ENCODE measurements around the gene SLC25A41.
A peak's percentile ranks its signal among the peaks of the same experiment; 100 is the strongest.
"Not testable (repeated sequence)": the region's sequence is repeated elsewhere in the genome, so short reads cannot be mapped to it uniquely, and the experiment has no call there.

SLC25A41 gene

GRCh38 chr19:6459262-6460098 lies 25.9 kb upstream of the SLC25A41 start, which contains the start of gene SLC25A23:
Gene SLC25A23 (minus strand): TSS chr19:6459792. CDS start chr19:6459628, 164 bp downstream.
- peak; percentile 25 for DNase-seq

- DNase-seq = no peak
Measured at GRCh38 chr19:6458695-6459261, 25.2 kb upstream of the SLC25A41 start.

DNA sequence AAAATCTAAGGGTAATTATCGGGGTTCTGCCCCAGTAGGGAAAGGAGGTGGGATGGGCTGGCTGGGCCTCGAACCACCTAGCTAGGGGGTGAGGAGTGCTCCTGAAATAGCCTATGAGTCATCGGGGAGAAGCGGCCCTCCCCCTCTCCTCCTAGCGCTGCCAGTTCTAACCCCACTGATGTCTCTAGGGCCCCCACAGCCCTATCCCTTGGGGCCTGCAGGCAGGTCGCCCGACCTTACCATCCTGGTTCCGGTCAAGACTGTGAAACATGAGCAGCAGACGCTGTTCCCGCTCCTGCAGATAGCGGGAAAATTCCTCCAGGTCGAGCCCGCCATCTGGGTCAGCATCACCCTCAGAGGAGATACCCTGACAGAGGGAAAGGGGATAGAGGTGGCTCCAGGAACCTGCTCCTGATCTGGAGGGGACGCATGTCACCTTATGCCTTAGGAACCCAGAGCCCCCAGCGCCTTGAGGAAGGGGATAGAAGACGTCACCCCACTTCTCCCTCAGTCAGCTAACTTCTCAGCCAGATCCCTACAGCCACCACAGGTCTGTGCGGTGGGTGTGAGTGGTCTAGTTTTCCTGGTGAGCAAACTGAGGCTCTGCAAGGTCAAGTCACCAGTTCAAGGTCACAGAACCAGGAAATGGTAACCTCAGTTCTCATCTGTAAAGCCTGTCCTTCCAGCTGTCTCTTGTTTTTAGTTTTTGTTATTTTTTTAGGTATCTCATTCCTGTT lies 24.6 kb upstream of the SLC25A41 start:
- DNase-seq = no peak

GRCh38 chr19:6455924-6456323 lies 22.4 kb upstream of the SLC25A41 start:
- DNase-seq = no peak

DNA sequence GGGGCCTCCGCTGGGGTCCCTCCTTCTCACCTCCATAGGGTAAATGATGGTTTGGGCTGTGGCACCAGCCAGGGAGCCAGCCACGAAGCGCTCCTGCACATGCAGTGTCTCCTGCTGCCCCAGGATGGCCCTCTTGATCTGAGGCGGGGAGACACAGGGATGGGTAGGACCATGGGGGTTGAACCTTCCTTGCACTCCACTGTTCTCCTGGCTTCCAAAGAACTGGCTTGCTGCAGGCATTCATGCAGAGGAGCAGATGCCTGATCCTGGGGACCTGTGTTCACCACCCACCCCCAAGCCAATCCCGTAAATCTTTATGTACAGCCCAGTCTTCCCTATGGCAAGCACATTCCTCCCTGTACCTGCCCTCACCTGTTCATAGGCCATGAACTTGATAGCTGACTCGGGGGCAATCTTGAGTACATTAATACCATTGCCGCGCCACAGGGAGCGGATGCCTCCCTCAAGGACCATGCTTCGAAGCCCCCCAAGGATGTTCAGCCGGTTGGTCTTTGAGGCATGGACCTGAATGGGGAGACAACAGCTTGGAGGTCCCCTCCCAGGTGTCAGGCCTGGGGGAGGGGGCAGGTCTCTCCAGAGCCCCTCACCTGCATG lies 20.5 kb upstream of the SLC25A41 start:
- DNase-seq = no peak

DNA sequence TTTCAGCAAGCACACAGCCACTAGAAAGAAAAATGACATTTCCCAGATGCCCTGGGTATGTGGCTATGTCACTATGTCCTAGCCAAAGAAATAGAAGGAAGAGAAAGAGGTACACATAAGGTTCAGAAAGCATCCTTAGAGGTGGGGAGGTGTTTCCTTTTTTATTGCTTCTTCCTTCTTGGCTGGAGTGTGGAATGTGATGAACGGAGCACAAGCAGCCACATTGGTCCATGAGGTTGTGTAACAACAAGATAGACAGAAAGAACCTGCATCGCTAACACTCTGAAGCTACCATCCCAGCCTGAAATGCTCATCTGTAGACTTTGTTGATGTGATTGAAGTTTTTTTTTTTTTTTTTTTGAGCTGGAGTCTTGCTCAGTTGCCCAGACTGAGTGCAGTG lies 19.3 kb upstream of the SLC25A41 start:
- DNase-seq = no peak

GRCh38 chr19:6452223-6452614 lies 18.7 kb upstream of the SLC25A41 start:
- no peak for DNase-seq

DNA sequence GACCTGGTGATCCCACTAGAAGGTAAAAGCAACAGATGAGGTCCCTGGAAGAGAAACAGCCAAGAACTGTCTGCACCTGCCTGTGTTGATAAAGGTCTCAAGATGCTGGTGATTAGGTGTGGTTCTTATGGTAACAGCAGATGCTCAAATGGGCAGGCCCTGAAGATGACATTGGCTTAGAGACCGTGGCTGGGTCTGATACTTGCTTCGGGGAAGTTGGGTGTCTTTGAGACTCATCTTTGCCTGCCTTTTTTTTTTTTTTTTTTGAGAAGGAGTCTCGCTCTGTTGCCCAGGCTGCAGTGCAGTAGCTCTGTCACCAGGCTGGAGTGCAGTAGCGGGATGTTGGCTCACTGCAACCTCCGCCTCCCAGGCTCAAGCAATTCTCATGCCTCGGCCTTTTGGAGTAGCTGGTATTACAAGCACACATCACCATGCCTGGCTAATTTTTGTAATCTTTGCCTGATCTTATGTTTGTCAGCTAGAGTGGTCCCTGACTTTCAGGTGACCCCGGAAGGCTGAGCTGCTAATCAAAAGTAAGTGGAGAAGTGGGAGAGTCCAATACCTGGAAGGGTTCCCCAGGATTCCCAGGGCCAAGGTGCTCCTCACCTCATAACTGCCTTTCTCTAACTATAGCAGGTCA lies 18.1 kb upstream of the SLC25A41 start:
- no peak for DNase-seq

- no peak for DNase-seq
Measured at GRCh38 chr19:6450166-6450565, 16.6 kb upstream of the SLC25A41 start.

DNA sequence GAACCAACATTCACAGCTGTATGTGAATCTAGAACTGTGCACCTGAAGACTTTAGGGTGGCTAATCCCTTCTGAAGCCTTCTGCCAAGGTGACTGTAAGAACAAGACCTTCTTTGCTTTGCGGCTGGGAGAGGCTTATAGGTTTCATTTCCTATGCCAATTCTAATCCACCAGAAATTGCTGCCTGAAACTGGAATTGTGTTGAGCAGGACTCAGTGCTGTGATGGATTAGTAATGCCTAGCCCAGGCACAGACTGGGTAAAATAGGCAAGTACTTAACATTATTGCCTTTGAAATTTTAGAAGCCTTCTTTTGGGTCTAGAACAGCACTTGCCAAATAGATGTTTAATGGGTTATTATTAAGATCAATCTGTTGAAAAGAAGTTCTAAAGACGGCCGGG lies 14.5 kb upstream of the SLC25A41 start:
- no peak for DNase-seq

GRCh38 chr19:6446452-6446851 lies 12.9 kb upstream of the SLC25A41 start:
- DNase-seq = no peak

DNA sequence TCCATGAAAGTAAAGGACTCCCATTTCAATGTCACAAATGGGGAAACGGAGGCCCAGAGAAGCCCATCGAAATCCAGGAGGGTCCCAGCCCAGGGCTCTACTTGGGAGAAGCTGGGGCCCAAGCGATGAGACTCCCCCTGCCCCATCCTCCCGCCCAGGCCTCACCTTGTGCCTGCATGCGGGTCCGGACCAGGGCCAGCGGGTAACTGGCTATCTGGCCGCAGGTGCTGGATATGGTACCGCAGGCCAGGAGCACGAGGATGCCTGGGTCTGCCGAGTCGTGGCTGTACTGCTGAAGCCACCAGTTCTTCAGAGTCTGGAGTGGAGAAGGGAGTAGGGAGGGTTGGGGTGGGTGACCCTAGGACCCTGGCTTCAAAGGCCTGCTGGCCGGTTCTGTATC lies 10.4 kb upstream of the SLC25A41 start:
- DNase-seq = no peak

DNA sequence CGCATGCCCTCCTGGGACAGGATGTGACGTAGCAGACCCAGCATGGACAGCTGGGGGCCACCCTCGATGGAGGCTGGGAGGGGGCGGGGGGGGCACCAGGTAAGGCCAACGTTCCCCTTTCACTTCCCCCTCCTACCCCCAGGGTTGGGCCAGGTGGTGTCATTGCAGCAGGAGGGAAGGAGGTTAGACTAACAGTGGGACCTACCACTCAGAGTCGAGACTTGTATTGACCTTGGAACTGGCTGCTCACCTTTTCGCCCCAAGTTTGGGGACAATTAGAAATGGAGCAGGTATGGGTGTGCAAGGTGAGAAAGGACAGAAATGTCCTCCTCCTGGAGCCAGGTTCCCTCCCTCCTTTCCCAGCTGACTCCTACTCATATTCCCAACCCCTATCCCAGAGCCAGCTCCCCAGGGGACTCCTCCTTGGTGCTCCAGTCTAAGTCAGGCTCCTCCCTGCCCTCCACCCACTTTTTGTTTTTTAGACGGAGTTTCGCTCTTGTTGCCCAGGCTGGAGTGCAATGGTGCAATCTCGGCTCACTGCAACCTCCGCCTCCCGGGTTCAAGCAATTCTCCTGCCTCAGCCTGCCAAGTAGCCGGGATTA lies 8.6 kb upstream of the SLC25A41 start:
- no peak for DNase-seq

GRCh38 chr19:6440905-6441304 lies 7.3 kb upstream of the SLC25A41 start:
- no peak for DNase-seq

DNA sequence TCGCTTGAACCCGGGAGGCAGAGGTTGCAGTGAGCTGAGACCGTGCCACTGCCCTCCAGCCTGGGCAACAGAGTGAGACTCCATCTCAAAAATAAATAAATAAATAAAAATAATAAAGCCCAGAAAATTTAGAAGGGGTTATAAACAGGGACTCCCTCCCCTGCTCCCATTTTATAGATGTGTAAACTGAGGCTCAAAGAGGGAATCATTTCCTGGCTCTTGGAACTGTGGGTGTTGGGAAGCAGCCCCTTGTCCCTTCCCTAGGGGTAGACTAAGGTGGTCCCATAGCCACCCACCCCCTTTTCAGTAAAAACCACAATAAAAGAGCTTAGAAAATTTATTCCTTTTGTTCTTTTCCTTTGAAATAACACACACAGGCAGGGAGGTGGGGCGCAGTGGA lies 6.2 kb upstream of the SLC25A41 start:
- DNase-seq = no peak

DNA sequence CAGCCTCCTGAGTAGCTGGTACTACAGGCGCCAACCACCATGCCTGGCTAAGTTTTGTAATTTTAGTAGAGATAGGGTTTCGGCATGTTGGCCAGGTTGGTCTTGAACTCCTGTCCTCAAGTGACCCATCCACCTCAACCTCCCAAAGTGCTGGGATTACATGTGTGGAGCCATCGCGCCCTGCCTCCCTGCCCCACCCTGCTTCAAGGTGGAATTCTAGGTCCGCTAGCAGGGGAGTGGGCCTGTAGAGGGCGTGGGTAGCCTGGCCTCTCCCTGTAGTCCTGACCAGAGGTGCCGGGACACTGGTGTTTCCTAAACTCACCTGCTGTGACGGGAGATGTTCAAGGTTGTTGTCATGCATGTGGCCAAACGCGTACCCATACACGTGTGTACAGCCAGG lies 398 bp downstream of the SLC25A41 start:
- no peak for DNase-seq

GRCh38 chr19:6431891-6432290 lies 1.7 kb downstream of the SLC25A41 start:
- DNase-seq = no peak

DNA sequence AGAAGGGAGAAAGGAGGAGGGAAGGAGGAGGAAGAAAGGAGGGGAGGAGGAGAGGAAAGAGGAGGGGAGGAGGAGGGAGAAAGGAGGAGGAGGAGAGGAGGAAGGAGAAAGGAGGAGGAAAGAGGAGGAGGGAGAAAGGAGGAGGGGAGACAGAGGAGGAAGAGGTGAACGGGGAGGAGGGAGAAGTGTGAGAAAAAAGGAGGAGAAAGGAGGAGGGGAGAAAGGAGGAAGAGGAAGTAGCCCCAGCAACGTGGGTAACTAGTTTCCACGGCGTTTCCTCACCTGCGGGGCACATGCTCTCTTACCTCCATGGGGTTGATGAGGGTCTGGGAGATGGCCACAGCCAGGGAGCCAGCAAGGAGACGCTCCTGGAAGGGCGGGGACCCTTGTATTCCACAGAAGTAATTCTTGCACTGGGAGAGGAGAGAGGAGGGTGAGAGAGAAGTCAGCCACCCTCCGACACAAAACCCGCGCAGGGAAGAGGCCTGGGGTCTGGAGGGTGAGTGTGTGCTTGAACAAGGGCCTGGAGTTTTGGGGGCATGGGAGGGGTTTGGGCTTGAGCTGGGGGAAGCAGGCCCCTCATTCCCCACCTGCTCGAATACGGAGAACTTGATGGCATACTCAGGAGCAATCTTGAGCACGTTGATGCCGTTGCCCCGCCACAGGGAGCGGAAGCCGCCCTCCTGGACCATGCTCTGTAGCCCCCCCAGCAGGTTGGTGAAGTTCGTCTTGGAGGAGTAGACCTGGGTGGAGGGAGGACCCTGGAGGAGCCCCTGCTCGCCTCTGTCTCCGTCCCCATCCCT lies 3.9 kb downstream of the SLC25A41 start:
- no peak for DNase-seq

DNA sequence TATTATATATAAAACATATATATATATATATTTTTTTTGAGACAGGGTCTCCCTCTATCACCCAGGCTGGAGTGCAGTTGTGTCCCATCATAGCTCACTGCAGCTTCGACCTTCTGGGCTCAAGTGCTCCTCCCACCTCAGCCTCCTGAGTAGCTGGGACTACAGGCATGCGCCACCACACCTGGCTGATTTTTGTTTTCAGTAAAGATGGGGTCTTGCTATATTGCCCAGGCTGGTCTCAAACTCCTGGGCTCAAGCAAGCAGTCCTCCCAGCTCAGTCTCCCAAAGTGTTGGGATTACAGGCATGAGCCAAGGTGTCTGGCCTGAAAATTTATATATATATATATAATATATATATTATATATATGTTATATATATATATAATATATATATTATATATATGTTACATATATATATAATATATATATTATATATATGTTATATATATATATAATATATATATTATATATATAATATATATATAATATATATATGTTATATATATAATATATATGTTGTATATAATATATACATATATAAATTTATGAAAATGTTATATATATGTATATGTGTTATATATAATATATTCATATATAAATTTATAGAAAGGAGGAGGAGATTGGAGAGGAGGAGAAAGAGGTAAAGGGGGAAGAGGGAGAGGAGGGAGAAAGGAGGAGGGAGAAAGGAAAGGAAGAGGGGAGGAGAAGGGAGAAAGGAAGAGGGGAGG lies 4.7 kb downstream of the SLC25A41 start:
- DNase-seq = not testable (repeated sequence)

DNA sequence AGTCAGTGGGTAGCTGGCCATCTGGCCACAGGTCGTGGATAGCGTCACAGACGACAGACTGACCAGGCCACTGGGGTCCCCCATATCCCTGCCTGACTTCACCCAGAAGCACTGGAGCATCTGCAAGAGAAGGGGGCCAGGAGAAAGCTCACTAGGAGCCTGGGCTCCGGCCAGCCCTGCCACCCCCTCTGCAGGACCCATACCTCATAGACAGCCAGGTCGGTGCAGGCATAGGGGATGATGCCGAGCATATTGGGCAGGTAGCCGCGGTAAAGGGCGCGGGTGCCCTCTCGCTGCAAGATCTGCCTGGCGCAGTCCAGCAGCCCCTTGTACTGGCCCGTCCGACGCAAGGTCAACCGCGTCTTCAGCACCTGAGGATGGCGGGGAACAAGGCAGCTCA lies 6.4 kb downstream of the SLC25A41 start:
- DNase-seq = no peak
